Fibroblast of mammary gland (primary cell): ENCODE data around the gene CHRM5.
"Not testable (repeated sequence)": the region's sequence is repeated elsewhere in the genome, so short reads cannot be mapped to it uniquely, and the experiment has no call there.

Experiments used
- DNase-seq: peaks from one replicate; pipeline ENCODE4 v3.0.0-alpha.2; 2010; ENCODE audit warnings: low read depth
- H3K4me3 ChIP-seq: 2 replicates; pipeline ENCODE4 v1.5.1; 2011; ENCODE audit warnings: low read depth, mild to moderate bottlenecking, low read length, moderate library complexity; ENCODE audit not compliant: control insufficient read depth
- CTCF ChIP-seq: conservative IDR thresholded peaks from 2 replicates; pipeline ENCODE4 v1.5.1; 2011; ENCODE audit warnings: low read depth, low read length, inconsistent platforms; ENCODE audit not compliant: control insufficient read depth, insufficient read depth

CHRM5 gene

GRCh38 chr15:34018021-34018645, 49.8 kb downstream of the CHRM5 start:
- no peak overlapping the region for H3K4me3 ChIP-seq
- DNase-seq, result no peak
- TF ChIP-seq CTCF, result no peak

GRCh38 chr15:34018738-34019137, 50.4 kb downstream of the CHRM5 start:
- DNase-seq, H3K4me3 ChIP-seq: not testable (repeated sequence)

GRCh38 chr15:34019369-34019990, 51.2 kb downstream of the CHRM5 start:
- no peak overlapping the region for H3K4me3 ChIP-seq
- DNase-seq, result no peak
- no peak for TF ChIP-seq CTCF

GRCh38 chr15:34023907-34024306, 55.6 kb downstream of the CHRM5 start:
- no peak overlapping the region for H3K4me3 ChIP-seq
- no peak for DNase-seq
- TF ChIP-seq CTCF, result no peak

- H3K4me3 ChIP-seq, result no peak overlapping the region
- TF ChIP-seq CTCF, result no peak
- DNase-seq, result no peak
These were observed 57.0 kb downstream of the CHRM5 start for GRCh38 chr15:34025252-34025651.

- DNase-seq, result no peak
- no peak overlapping the region for H3K4me3 ChIP-seq
- TF ChIP-seq CTCF, result no peak
These were observed 59.3 kb downstream of the CHRM5 start for GRCh38 chr15:34027606-34028005.

- TF ChIP-seq CTCF, result no peak
- H3K4me3 ChIP-seq, result no peak overlapping the region
- DNase-seq, result no peak
These were observed 63.9 kb downstream of the CHRM5 start for GRCh38 chr15:34031987-34032760.
